SU-DHL-6 (cell line): ENCODE results near the gene OTOA.

Source experiments
- H2AFZ ChIP-seq: fragments of 200-600 bp; sonication (generic); 2 replicates; pipeline ENCODE4 v1.6.1; 2014; ENCODE audit warnings: low read depth, mild to moderate bottlenecking, moderate library complexity, mixed read lengths, antibody characterized with exemption, low read length; ENCODE audit not compliant: severe bottlenecking
- H3F3A ChIP-seq: fragments of 200-600 bp; shearing (Covaris generic); 2 replicates; pipeline ENCODE4 v1.6.0; 2016; ENCODE audit warnings: antibody characterized with exemption, mild to moderate bottlenecking; ENCODE audit not compliant: insufficient read depth
- H3K27ac ChIP-seq: fragments of 200-600 bp; sonication (generic); 2 replicates; pipeline ENCODE4 v1.5.1; 2016; ENCODE audit warnings: low read depth, mild to moderate bottlenecking, low read length, moderate library complexity, mixed read lengths
- H3K27me3 ChIP-seq: fragments of 200-600 bp; sonication (generic), shearing (Covaris generic); 2 replicates; pipeline ENCODE4 v1.6.0; 2014; ENCODE audit warnings: mild to moderate bottlenecking, low read length
- H3K36me3 ChIP-seq: fragments of 200-600 bp; sonication (generic); 2 replicates; pipeline ENCODE4 v1.6.1; 2014; ENCODE audit warnings: mild to moderate bottlenecking, low read length, mixed read lengths
- H3K4me2 ChIP-seq: fragments of 300-600, 200-600 bp; shearing (Covaris generic), sonication (generic); 2 replicates; pipeline ENCODE4 v1.6.0; 2014; ENCODE audit warnings: low read length, low read depth, mild to moderate bottlenecking; ENCODE audit not compliant: poor library complexity, severe bottlenecking
- H3K4me3 ChIP-seq: fragments of 200-600 bp; sonication (generic); 2 replicates; pipeline ENCODE4 v1.5.1; 2014; ENCODE audit warnings: antibody characterized with exemption, low read length, mild to moderate bottlenecking, mixed read lengths; ENCODE audit not compliant: insufficient read depth, poor library complexity, severe bottlenecking
- H3K79me2 ChIP-seq: fragments of 200-600 bp; sonication (generic); 2 replicates; pipeline ENCODE4 v1.6.1; 2014; ENCODE audit warnings: mild to moderate bottlenecking, low read length, moderate library complexity; ENCODE audit not compliant: insufficient read depth
- H3K9ac ChIP-seq: fragments of 200-600 bp; sonication (generic); 2 replicates; pipeline ENCODE4 v1.7.0; 2014; ENCODE audit warnings: mild to moderate bottlenecking, low read length
- H3K9me2 ChIP-seq: fragments of 200-600 bp; sonication (generic); replicated peaks from 2 replicates; pipeline ENCODE4 v1.6.1; 2014; ENCODE audit warnings: low read length; ENCODE audit not compliant: insufficient read depth
- H3K9me3 ChIP-seq: fragments of 200-600 bp; sonication (generic); 2 replicates; pipeline ENCODE4 v1.6.1; 2014; ENCODE audit warnings: low read length, mixed read lengths; ENCODE audit not compliant: insufficient read depth
- H4K20me1 ChIP-seq: fragments of 200-600 bp; sonication (generic); 2 replicates; pipeline ENCODE4 v1.6.1; 2014; ENCODE audit warnings: low read depth, mild to moderate bottlenecking, antibody characterized with exemption, low read length, moderate library complexity, mixed read lengths
- CTCF ChIP-seq: fragments of 200-600 bp; sonication (generic); IDR thresholded peaks from one replicate; pipeline ENCODE4 v1.5.1; 2017; ENCODE audit warnings: antibody characterized with exemption, mild to moderate bottlenecking, low read length, moderate library complexity; ENCODE audit not compliant: insufficient read depth, poor library complexity, severe bottlenecking
- EZH2phosphoT487 ChIP-seq: fragments of 200-600 bp; sonication (generic), shearing (Covaris generic); conservative IDR thresholded peaks from 2 replicates; pipeline ENCODE4 v1.6.1; 2018; ENCODE audit warnings: mild to moderate bottlenecking, antibody characterized with exemption, low read length, moderate library complexity, mixed read lengths

OTOA gene

GRCh38 chr16:21701271-21701670, 37.5 kb downstream of the OTOA start:
- TF ChIP-seq EZH2phosphoT487 (no peak), CTCF (no peak)
- Histone ChIP-seq H3K36me3 (no peaks in the 10 kb centered on the region), H3K79me2 (no peaks in the 10 kb centered on the region), H3K27me3 (no peaks in the 10 kb centered on the region), H3K9me3 (no peaks in the 10 kb centered on the region), H3K9me2 (no peaks in the 10 kb centered on the region), H3F3A (no peaks in the 10 kb centered on the region), H3K9ac (no peak overlapping the region), H2AFZ (no peak overlapping the region), H3K27ac (no peak overlapping the region), H4K20me1 (no peaks in the 10 kb centered on the region), H3K4me2 (no peak overlapping the region), H3K4me3 (no peak overlapping the region)

- H3K9me2 ChIP-seq = no peaks in the 10 kb centered on the region
- H4K20me1 ChIP-seq = no peaks in the 10 kb centered on the region
- H3K27me3 ChIP-seq = no peaks in the 10 kb centered on the region
- no peak overlapping the region for H3K4me2 ChIP-seq
- TF ChIP-seq CTCF = no peak
- no peak for TF ChIP-seq EZH2phosphoT487
- H3K27ac ChIP-seq = no peak overlapping the region
- H3K36me3 ChIP-seq = no peaks in the 10 kb centered on the region
- H2AFZ ChIP-seq = no peak overlapping the region
- no peaks in the 10 kb centered on the region for H3F3A ChIP-seq
- no peak overlapping the region for H3K9ac ChIP-seq
- no peaks in the 10 kb centered on the region for H3K79me2 ChIP-seq
- H3K9me3 ChIP-seq = no peaks in the 10 kb centered on the region
- no peak overlapping the region for H3K4me3 ChIP-seq
These were observed 38.5 kb downstream of the OTOA start for GRCh38 chr16:21702276-21702675.

DNA sequence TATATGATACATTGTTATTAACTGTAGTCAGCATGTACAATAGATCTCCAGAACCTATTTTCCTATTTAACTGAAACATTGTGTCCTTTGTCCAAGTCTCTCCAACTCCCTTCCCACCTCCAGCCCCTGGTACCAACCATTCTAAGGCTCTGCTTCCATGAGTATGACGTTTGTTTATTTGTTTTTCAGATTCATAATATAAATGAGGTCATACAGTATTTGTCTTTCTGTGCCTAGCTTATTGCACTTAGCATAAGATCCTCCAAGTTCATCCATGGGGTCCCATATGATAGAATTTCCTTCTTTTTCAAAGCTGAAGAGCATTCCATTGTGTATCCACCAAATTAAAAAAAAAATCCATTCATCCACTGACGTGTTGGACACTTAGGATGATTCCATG, 39.4 kb downstream of the OTOA start:
- Histone ChIP-seq H3K9me2 (no peaks in the 10 kb centered on the region), H2AFZ (no peak overlapping the region), H3K4me2 (no peak overlapping the region), H3K9ac (no peak overlapping the region), H3K36me3 (no peaks in the 10 kb centered on the region), H3K79me2 (no peaks in the 10 kb centered on the region), H3K27me3 (no peaks in the 10 kb centered on the region), H3K27ac (no peak overlapping the region), H3K9me3 (no peaks in the 10 kb centered on the region), H3K4me3 (no peak overlapping the region), H3F3A (no peaks in the 10 kb centered on the region), H4K20me1 (no peaks in the 10 kb centered on the region)
- TF ChIP-seq CTCF (no peak), EZH2phosphoT487 (no peak)

DNA sequence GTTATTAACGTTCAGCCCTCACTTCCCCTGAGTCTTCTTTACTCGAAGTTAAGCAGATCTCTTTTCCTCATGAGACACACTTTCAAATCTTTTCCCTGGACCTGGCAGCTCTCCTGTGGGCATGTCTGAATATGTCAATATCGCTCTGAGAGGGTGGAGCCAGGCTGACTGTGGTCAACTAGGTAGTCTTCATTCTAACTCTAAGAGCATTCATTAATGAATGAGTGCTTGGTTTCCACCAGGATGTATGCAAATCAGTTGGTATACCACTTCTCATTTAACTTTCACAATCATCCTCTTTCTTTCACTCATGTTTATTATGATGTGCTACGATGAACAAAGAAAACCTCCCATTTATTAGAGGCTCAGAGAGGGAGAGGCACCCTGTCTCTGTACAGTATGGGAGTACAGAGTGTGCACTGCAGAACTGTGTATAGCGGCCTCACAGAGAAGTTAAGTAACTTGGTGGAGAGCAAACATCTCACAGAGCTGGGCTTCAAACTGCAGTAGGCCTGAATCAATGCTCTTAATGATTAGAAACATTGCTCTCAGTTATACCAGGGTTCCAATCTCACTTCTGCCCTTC, 39.9 kb downstream of the OTOA start:
- Histone ChIP-seq H3K27ac (no peak overlapping the region), H3K9ac (no peak overlapping the region), H3K4me3 (no peak overlapping the region), H3K79me2 (no peaks in the 10 kb centered on the region), H3K9me2 (no peaks in the 10 kb centered on the region), H3K4me2 (no peak overlapping the region), H3K36me3 (no peaks in the 10 kb centered on the region), H3K9me3 (no peaks in the 10 kb centered on the region), H2AFZ (no peak overlapping the region), H3K27me3 (no peaks in the 10 kb centered on the region), H3F3A (no peaks in the 10 kb centered on the region), H4K20me1 (no peaks in the 10 kb centered on the region)
- TF ChIP-seq CTCF (no peak), EZH2phosphoT487 (no peak)
